K562 (cell line): ENCODE measurements around the gene GLRX2. TPM values are rescaled to one million over a fixed set of nuclear protein-coding genes. Genes with fewer than 3 reads are reported as not detected.
A peak's percentile ranks its signal among the peaks of the same experiment; 100 is the strongest.

ENCODE experiments used
- ATAC-seq: fragments of 200-7000 bp; cut with Tn5 transposase; 3 replicates; pipeline ENCODE4 v1.9.1; 2020; ENCODE audit warnings: moderate library complexity
- BruUV-seq: library from RNA; stranded (reverse); fragments of 400-500 nt; replicated peaks from 2 replicates; lab custom pipeline; 2021; lab: Mats Ljungman, UMichigan
- CTCF ChIA-PET: fragments of 300-600 bp; formaldehyde crosslinking; extraction: SDS; loops from one replicate; lab custom pipeline; 2021; ENCODE audit warnings: low intra/inter-chr PET ratio; lab: Yijun Ruan, JAX
- POLR2A ChIA-PET: fragments of 300-600, 350-650 bp; sonication (Branson Sonifier 250); formaldehyde crosslinking; extraction: SDS; loops from one replicate; lab custom pipeline; 2021; ENCODE audit warnings: antibody characterized with exemption, inconsistent platforms; lab: Yijun Ruan, JAX
- DNase-seq, 4 experiments: peaks; one replicate each; pipeline versions ENCODE4 v3.0.0 to v3.0.0-alpha.2; 2011 to 2018; ENCODE audit warnings: low spot score in 3 of 4, mixed read lengths in 3 of 4; ENCODE audit errors: extremely low read depth in 1 of 4
- FAIRE-seq: peaks from 2 replicates; lab custom pipeline; 2011; peaks lifted over from hg19 to GRCh38; lab: Jason Lieb, UNC
- H2AFZ ChIP-seq: 2 replicates; pipeline ENCODE4 v1.6.0; 2011; ENCODE audit warnings: low read depth, low read length, control low read depth, inconsistent platforms
- H3K27ac ChIP-seq: fragments of 200-600 bp; 3 replicates; pipeline ENCODE4 v1.8.0; 2011; ENCODE audit warnings: low read depth, mild to moderate bottlenecking, control low read depth, inconsistent platforms, low read length, moderate library complexity, mixed read lengths; ENCODE audit errors: extremely low read depth
- H3K27me3 ChIP-seq, 2 experiments: fragments of 300-600 bp in 1 of 2; 2 replicates in 1 of 2; 3 replicates in 1 of 2; pipeline versions ENCODE4 v1.6.0 to v1.8.0; 2011; ENCODE audit warnings: inconsistent platforms in 2 of 2, low read length in 2 of 2, mild to moderate bottlenecking in 1 of 2, mixed read lengths in 1 of 2, moderate library complexity in 1 of 2; ENCODE audit not compliant: control insufficient read depth in 2 of 2, insufficient read depth in 2 of 2
- H3K36me3 ChIP-seq: fragments of 300-600 bp; 3 replicates; pipeline ENCODE4 v1.8.0; 2011; ENCODE audit warnings: mild to moderate bottlenecking, low read length, inconsistent platforms; ENCODE audit not compliant: control insufficient read depth, insufficient read depth
- H3K4me1 ChIP-seq, 2 experiments: fragments of 200-600 bp in 1 of 2; replicated peaks in 1 of 2; 2 replicates in 1 of 2; 3 replicates in 1 of 2; pipeline versions ENCODE4 v1.5.1 to v1.8.0; 2011; ENCODE audit warnings: inconsistent platforms in 2 of 2, low read length in 2 of 2, mild to moderate bottlenecking in 1 of 2, mixed read lengths in 1 of 2, moderate library complexity in 1 of 2; ENCODE audit not compliant: control insufficient read depth in 2 of 2, insufficient read depth in 2 of 2
- H3K4me2 ChIP-seq: 2 replicates; pipeline ENCODE4 v1.6.1; 2011; ENCODE audit warnings: low read length, control low read depth, inconsistent platforms, mixed read lengths; ENCODE audit not compliant: insufficient read depth
- H3K4me3 ChIP-seq: fragments of 200-600 bp; sonication (generic), shearing (Covaris generic); 2 replicates; pipeline ENCODE4 v1.5.1; 2016; ENCODE audit warnings: control low read depth, inconsistent platforms
- H3K79me2 ChIP-seq: fragments of 200-600 bp; 3 replicates; pipeline ENCODE4 v1.8.0; 2011; ENCODE audit warnings: low read length, inconsistent platforms; ENCODE audit not compliant: control insufficient read depth, insufficient read depth
- H3K9ac ChIP-seq, 2 experiments: 2 replicates each; pipeline versions ENCODE4 v1.6.0 to v1.6.1; 2011; ENCODE audit warnings: low read depth in 2 of 2, low read length in 2 of 2, control low read depth in 1 of 2, inconsistent platforms in 1 of 2, mild to moderate bottlenecking in 1 of 2, mixed read lengths in 1 of 2; ENCODE audit not compliant: insufficient read depth in 1 of 2
- H3K9me1 ChIP-seq: one replicate; pipeline ENCODE4 v1.6.0; 2011; ENCODE audit warnings: inconsistent platforms, mild to moderate bottlenecking, low read length, moderate library complexity; ENCODE audit not compliant: control insufficient read depth, insufficient read depth
- H3K9me3 ChIP-seq: replicated peaks from 2 replicates; pipeline ENCODE4 v1.5.1; 2011; ENCODE audit warnings: low read depth, low read length, inconsistent platforms; ENCODE audit not compliant: control insufficient read depth, insufficient read depth
- H4K20me1 ChIP-seq: replicated peaks from 2 replicates; pipeline ENCODE4 v1.6.1; 2011; ENCODE audit warnings: low read length, inconsistent platforms, mixed read lengths; ENCODE audit not compliant: control insufficient read depth, insufficient read depth
- CCAR2 ChIP-seq: fragments of 200-400 bp; formaldehyde crosslinking; IDR thresholded peaks from 2 replicates; pipeline ENCODE4 v1.6.1; 2017; ENCODE audit warnings: mild to moderate bottlenecking, low read depth, low read length
- CEBPB ChIP-seq: fragments of 450-650 bp; IDR thresholded peaks from 2 replicates; pipeline ENCODE4 v1.6.1; 2016; ENCODE audit warnings: missing genetic modification characterization, missing compliant biosample characterization
- CEBPG ChIP-seq, 3 experiments: fragments of 200-800 bp in 1 of 3; sonication (Bioruptor generic) in 1 of 3; sonication (generic) in 1 of 3; formaldehyde crosslinking in 1 of 3; IDR thresholded peaks in 2 of 3; conservative IDR thresholded peaks in 1 of 3; 2 replicates each; pipeline versions ENCODE4 v1.6.1 to v1.8.0; 2016 to 2022; ENCODE audit warnings: missing compliant biosample characterization in 2 of 3, missing genetic modification characterization in 2 of 3, mild to moderate bottlenecking in 1 of 3, missing genetic modification reagents in 1 of 3
- NELFE ChIP-seq: IDR thresholded peaks from 2 replicates; pipeline ENCODE4 v1.6.1; 2011; ENCODE audit warnings: mild to moderate bottlenecking; ENCODE audit not compliant: insufficient read depth, insufficient read length
- NFIC ChIP-seq: fragments of 450-650 bp; IDR thresholded peaks from 2 replicates; pipeline ENCODE4 v1.6.1; 2017; ENCODE audit warnings: mild to moderate bottlenecking, inconsistent platforms
- ZFP30 ChIP-seq: fragments of 250-450 bp; sonication (Bioruptor Pico); IDR thresholded peaks from 2 replicates; pipeline ENCODE4 v1.8.0; 2022; ENCODE audit warnings: moderate library complexity, mild to moderate bottlenecking, inconsistent platforms, borderline replicate concordance
- ZNF384 ChIP-seq: IDR thresholded peaks from 2 replicates; pipeline ENCODE4 v1.6.1; 2012; ENCODE audit warnings: low read depth, low read length, improper control_type of control experiment
- WGBS: fragments of 100-300 bp; shearing (Covaris generic); methylation state at CpG from one replicate; pipeline ENCODE4 v1.1.6; 2016; ENCODE audit warnings: low coverage, mixed read lengths; ENCODE audit not compliant: insufficient coverage; ENCODE audit errors: missing lambda C conversion rate; 5-methylcytosine and 5-hydroxymethylcytosine counted together
- in situ Hi-C: fragments of 300-500 bp; cut with MboI; formaldehyde crosslinking; loops from 4 replicates; pipeline ENCODE4 v1.15.0; 2018; ENCODE audit warnings: inconsistent platforms, mixed read lengths
- intact Hi-C: fragments of 100-400 bp; cut with micrococcal nuclease; formaldehyde crosslinking; loops from 2 replicates; pipeline ENCODE4 v1.14.2; 2022
- polyA plus RNA-seq, 8 experiments: library from polyadenylated mRNA; depleted of rRNA in 4 of 8; stranded (reverse) in 5 of 8; unstranded in 3 of 8; fragments of >200 nt; fragmentation: Nextera tagmentation in 2 of 8; fragmentation: Illumina TruSeq in 1 of 8; extraction: Ambion mirVana in 2 of 8; extraction: Trizol in 1 of 8; gene quantifications; 2 replicates each; pipeline versions ENCODE4 v1.2.1 to v1.2.3, GENCODE V29; 2011 to 2014; ENCODE audit warnings: inconsistent platforms in 1 of 8, missing spikeins in 1 of 8
- total RNA-seq, 7 experiments: library from RNA; depleted of rRNA in 6 of 7; stranded (reverse); fragments of >200 nt in 6 of 7; fragmentation: Illumina TruSeq in 2 of 7; extraction: Trizol in 2 of 7; gene quantifications; 2 replicates each; pipeline versions ENCODE4 v1.2.1 to v1.2.3, GENCODE V29; 2011 to 2021; ENCODE audit warnings: low replicate concordance in 1 of 7
- TF ChIP-seq, protein P1 (sequence below), 2 experiments: fragments of 450-650 bp in 1 of 2; sonication (generic) in 1 of 2; formaldehyde crosslinking in 1 of 2; IDR thresholded peaks in 1 of 2; conservative IDR thresholded peaks in 1 of 2; 2 replicates each; pipeline versions ENCODE4 v1.6.1 to v1.8.1; 2016 to 2023; ENCODE audit warnings: mild to moderate bottlenecking in 2 of 2, moderate library complexity in 2 of 2, inconsistent platforms in 1 of 2, missing genetic modification reagents in 1 of 2

Gene GLRX2
- total and polyA plus RNA-seq, 9 of the 15 experiments (the other 6 are each of a cell fraction or from before 2014, with no cell fraction given): 13.3 to 82.6 (median 55.1) TPM

- H3K9me1 ChIP-seq: no peaks in the 10 kb centered on the region
- no peak overlapping the region for H3K4me3 ChIP-seq
- no TSS peak for BruUV-seq
- POLR2A ChIA-PET: interaction anchor here (0.6 to 1.6 kb wide), 5 partner anchors 9 to 49 kb away, joined by 3 to 6 read pairs (median 3); no protein-coding TSS in a partner anchor
- TF ChIP-seq NELFE (no peak), ZNF384 (peak; percentile 36; the same call in 1 of the 2 replicates)
- 57% methylated on average over 3 of the region's 3 CpGs for WGBS
- H3K4me1 ChIP-seq: no peaks in the 10 kb centered on the region
- in situ Hi-C loops: no loop called here
- intact Hi-C loops: no loop called here
- H3K4me2 ChIP-seq: no peak overlapping the region
- no peaks in the 10 kb centered on the region for H3K79me2 ChIP-seq
- DNase-seq (no peak), FAIRE-seq (no peak), ATAC-seq (peak; percentile 40)
- no peaks in the 10 kb centered on the region for H3K9me3 ChIP-seq
- no peak overlapping the region for H2AFZ ChIP-seq
- H3K9ac ChIP-seq: no peak overlapping the region
- H3K27me3 ChIP-seq: no peaks in the 10 kb centered on the region
- CTCF ChIA-PET: no interaction called here
- peaks cover 81% of the 10 kb centered on the region for H3K36me3 ChIP-seq
- no peak overlapping the region for H3K27ac ChIP-seq
- no peaks in the 10 kb centered on the region for H4K20me1 ChIP-seq
Measured at GRCh38 chr1:193087893-193088292, 17.3 kb downstream of the GLRX2 start.

DNA sequence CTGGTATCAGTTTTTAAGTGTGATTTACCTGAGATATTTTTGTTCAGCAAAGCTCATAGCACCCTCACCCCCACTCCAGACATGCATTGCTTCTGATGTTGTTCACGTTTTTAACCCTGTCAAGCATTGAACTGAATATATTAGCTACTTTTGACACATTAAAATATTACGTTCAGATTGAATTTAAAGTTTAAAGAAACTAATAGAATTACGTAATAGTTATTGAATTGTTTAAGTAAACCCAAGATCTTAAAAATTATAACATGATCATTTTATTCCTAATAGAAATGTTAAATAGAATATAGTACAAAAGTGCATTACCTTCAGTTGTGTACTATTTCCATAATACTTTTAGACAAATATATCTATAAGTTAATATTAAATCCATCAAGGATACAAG lies 18.9 kb downstream of the GLRX2 start:
- ChIA-PET CTCF (no interaction called here), POLR2A (interaction anchor here (2.7 to 3.0 kb wide), 2 partner anchors 15 to 28 kb away, joined by 9 to 11 read pairs; partner anchors contain the start of genes RO60 and UCHL5)
- no TSS peak for BruUV-seq
- H3K9ac ChIP-seq: no peak overlapping the region
- H3K36me3 ChIP-seq: peaks cover 82% of the 10 kb centered on the region
- 70% methylated on average over 3 of the region's 3 CpGs for WGBS
- DNase-seq (no peak), FAIRE-seq (no peak), ATAC-seq (no peak)
- H3K4me3 ChIP-seq: no peak overlapping the region
- H3K4me2 ChIP-seq: no peak overlapping the region
- H4K20me1 ChIP-seq: no peaks in the 10 kb centered on the region
- TF ChIP-seq ZFP30 (CRISPR knock-in tag) (no peak), CCAR2 (no peak), NFIC (no peak), CEBPG (CRISPR knock-in tag; IDR thresholded peaks at IDR 0.05) (no peak), CEBPG (tag; conservative IDR thresholded peaks at IDR 0.05 in 1 of 2, IDR thresholded peaks at IDR 0.05 in 1 of 2) (peak in 1 of 2 experiments; percentile 90; a peak in 2 of 4 replicates), CEBPB (tag) (peak; percentile 86)
- TF ChIP-seq, protein P1, sequence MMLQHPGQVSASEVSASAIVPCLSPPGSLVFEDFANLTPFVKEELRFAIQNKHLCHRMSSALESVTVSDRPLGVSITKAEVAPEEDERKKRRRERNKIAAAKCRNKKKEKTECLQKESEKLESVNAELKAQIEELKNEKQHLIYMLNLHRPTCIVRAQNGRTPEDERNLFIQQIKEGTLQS (IDR thresholded peaks at IDR 0.05): no peak
- TF ChIP-seq, protein P1 (CRISPR knock-in tag; conservative IDR thresholded peaks at IDR 0.05): no peak
- no peaks in the 10 kb centered on the region for H3K9me1 ChIP-seq
- in situ Hi-C loops: no loop called here
- H3K9me3 ChIP-seq: no peaks in the 10 kb centered on the region
- no peaks in the 10 kb centered on the region for H3K79me2 ChIP-seq
- H3K27ac ChIP-seq: no peak overlapping the region
- intact Hi-C loops: no loop called here
- H2AFZ ChIP-seq: no peak overlapping the region
- no peaks in the 10 kb centered on the region for H3K4me1 ChIP-seq
- H3K27me3 ChIP-seq: no peaks in the 10 kb centered on the region
